SH-SY5Y (cell line): ENCODE results near the gene S100P.

Experiments used
- GATA2 ChIP-seq: IDR thresholded peaks from 2 replicates; pipeline ENCODE4 v1.6.1; 2011; ENCODE audit warnings: mild to moderate bottlenecking, low read depth, low read length
- GATA3 ChIP-seq: IDR thresholded peaks from 2 replicates; pipeline ENCODE4 v1.6.1; 2011; ENCODE audit warnings: low read depth, mild to moderate bottlenecking, low read length, moderate library complexity

- TF ChIP-seq GATA2 (no peak), GATA3 (no peak)
Observed at GRCh38 chr4:6686104-6686787, 7.4 kb upstream of the S100P start.
